Vagina (tissue), 2 donors: Measurements from ENCODE around the gene SCUBE1. TPM values are rescaled to one million over a fixed set of nuclear protein-coding genes. Genes with fewer than 3 reads are reported as not detected.

Experiments used
- DNase-seq, 2 donors: peaks; one replicate each; pipeline ENCODE4 v3.0.0-alpha.2; 2017; ENCODE audit errors: extremely low spot score in 2 of 2
- H3K27ac ChIP-seq: fragments of 200-600 bp; sonication (generic); one replicate; pipeline ENCODE4 v1.5.1; 2019
- H3K27me3 ChIP-seq: fragments of 200-600 bp; sonication (generic); one replicate; pipeline ENCODE4 v1.5.1; 2019
- H3K36me3 ChIP-seq, 2 donors: fragments of 200-600 bp; sonication (generic); one replicate each; pipeline ENCODE4 v1.5.1; 2017 to 2019
- H3K4me1 ChIP-seq: fragments of 200-600 bp; sonication (generic); one replicate; pipeline ENCODE4 v1.5.1; 2019
- H3K4me3 ChIP-seq, 2 donors: fragments of 200-600 bp; sonication (generic); 1 replicate in 1 of 2; 2 replicates in 1 of 2; pipeline ENCODE4 v1.5.1; 2016 to 2019
- H3K9me3 ChIP-seq: fragments of 200-600 bp; sonication (generic); one replicate; pipeline ENCODE4 v1.5.1; 2019
- POLR2A ChIP-seq, 2 donors: fragments of 450-650 bp; IDR thresholded peaks; one replicate each; pipeline ENCODE4 v1.6.1; 2017; ENCODE audit warnings: antibody characterized with exemption in 2 of 2, mild to moderate bottlenecking in 2 of 2, moderate library complexity in 2 of 2
- POLR2AphosphoS5 ChIP-seq, 2 donors: sonication (generic); formaldehyde crosslinking; IDR thresholded peaks; one replicate each; pipeline ENCODE4 v1.9.0; 2017; ENCODE audit warnings: antibody characterized with exemption in 2 of 2, mild to moderate bottlenecking in 2 of 2, low read depth in 1 of 2; ENCODE audit not compliant: insufficient read depth in 1 of 2
- intact Hi-C: fragments of 100-400 bp; cut with DNase I; formaldehyde crosslinking; loops from one replicate; pipeline ENCODE4 v1.15.1; 2023
- total RNA-seq: library from RNA; depleted of rRNA; stranded (reverse); fragments of >200 nt; gene quantifications from one replicate; pipeline ENCODE4 v1.2.3, GENCODE V29; 2016
- TF ChIP-seq, protein P1 (sequence below), 3 experiments: fragments of 450-650 bp in 2 of 3; fragments of 200-600 bp in 1 of 3; sonication (generic) in 1 of 3; IDR thresholded peaks; one replicate each; pipeline ENCODE4 v1.5.1; 2017 to 2019; ENCODE audit warnings: antibody characterized with exemption in 3 of 3, mild to moderate bottlenecking in 2 of 3, moderate library complexity in 2 of 3

Gene SCUBE1
- total RNA-seq, 1 donor from 2014 or later = 6.9 TPM

DNA sequence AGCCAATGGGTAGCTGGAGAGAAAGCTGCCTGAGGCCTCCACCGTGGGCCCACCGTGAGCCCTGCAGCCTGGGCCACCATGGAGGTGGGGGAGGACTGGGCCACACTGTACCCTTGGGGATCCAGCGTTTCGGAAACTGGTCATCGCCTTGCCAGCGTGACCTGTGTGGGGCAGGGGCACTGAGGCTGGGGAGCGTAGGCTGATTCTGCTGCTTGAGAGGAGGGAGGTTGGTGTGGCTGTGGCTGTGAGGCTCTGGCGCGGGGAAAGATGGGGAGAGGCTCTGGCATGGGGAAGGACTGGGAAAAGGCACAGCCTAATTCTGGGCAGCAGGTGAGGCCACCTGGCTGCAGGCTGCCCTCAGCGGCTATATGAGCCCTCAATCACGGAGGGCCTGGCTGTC lies 143.6 kb downstream of the SCUBE1 start:
- intact Hi-C loops = no loop called here
- H3K27ac ChIP-seq = no peak overlapping the region
- no peak overlapping the region for H3K4me3 ChIP-seq
- no peak for DNase-seq
- H3K4me1 ChIP-seq = no peaks in the 10 kb centered on the region
- TF ChIP-seq, protein P1, sequence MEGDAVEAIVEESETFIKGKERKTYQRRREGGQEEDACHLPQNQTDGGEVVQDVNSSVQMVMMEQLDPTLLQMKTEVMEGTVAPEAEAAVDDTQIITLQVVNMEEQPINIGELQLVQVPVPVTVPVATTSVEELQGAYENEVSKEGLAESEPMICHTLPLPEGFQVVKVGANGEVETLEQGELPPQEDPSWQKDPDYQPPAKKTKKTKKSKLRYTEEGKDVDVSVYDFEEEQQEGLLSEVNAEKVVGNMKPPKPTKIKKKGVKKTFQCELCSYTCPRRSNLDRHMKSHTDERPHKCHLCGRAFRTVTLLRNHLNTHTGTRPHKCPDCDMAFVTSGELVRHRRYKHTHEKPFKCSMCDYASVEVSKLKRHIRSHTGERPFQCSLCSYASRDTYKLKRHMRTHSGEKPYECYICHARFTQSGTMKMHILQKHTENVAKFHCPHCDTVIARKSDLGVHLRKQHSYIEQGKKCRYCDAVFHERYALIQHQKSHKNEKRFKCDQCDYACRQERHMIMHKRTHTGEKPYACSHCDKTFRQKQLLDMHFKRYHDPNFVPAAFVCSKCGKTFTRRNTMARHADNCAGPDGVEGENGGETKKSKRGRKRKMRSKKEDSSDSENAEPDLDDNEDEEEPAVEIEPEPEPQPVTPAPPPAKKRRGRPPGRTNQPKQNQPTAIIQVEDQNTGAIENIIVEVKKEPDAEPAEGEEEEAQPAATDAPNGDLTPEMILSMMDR (IDR thresholded peaks at IDR 0.05) = no peak
- TF ChIP-seq POLR2A (IDR thresholded peaks at IDR 0.05) (no peak), POLR2AphosphoS5 (IDR thresholded peaks at IDR 0.05; ENCODE audit: insufficient read depth in 1 of 2, low read depth in 1 of 2) (no peak)
- H3K36me3 ChIP-seq = no peaks in the 10 kb centered on the region
- H3K27me3 ChIP-seq = no peaks in the 10 kb centered on the region
- H3K9me3 ChIP-seq = no peaks in the 10 kb centered on the region

DNA sequence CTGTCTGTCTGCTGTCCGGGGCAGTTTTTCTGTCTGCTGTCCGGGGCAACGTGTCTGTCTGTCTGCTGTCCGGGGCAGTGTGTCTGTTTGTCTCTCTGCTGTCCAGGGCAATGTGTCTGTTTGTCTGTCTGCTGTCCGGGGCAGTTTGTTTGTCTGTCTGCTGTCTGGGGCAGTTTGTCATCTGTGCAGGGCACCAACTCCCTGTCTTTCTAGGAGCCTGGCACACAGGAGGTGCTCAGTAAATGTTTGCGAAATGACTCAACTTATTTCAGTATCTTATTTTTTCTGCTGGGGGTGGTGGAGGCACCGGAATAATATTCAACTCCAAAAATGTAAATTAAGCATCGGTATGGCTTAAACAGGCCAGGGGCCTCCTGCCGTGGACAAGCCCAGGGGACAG lies 144.2 kb downstream of the SCUBE1 start:
- no peak overlapping the region for H3K27ac ChIP-seq
- H3K9me3 ChIP-seq = no peaks in the 10 kb centered on the region
- H3K36me3 ChIP-seq = no peaks in the 10 kb centered on the region
- intact Hi-C loops = no loop called here
- TF ChIP-seq POLR2A (IDR thresholded peaks at IDR 0.05) (no peak), POLR2AphosphoS5 (IDR thresholded peaks at IDR 0.05; ENCODE audit: insufficient read depth in 1 of 2, low read depth in 1 of 2) (no peak)
- TF ChIP-seq, protein P1 (IDR thresholded peaks at IDR 0.05) = no peak
- no peak overlapping the region for H3K4me3 ChIP-seq
- H3K4me1 ChIP-seq = no peaks in the 10 kb centered on the region
- no peak for DNase-seq
- no peaks in the 10 kb centered on the region for H3K27me3 ChIP-seq

DNA sequence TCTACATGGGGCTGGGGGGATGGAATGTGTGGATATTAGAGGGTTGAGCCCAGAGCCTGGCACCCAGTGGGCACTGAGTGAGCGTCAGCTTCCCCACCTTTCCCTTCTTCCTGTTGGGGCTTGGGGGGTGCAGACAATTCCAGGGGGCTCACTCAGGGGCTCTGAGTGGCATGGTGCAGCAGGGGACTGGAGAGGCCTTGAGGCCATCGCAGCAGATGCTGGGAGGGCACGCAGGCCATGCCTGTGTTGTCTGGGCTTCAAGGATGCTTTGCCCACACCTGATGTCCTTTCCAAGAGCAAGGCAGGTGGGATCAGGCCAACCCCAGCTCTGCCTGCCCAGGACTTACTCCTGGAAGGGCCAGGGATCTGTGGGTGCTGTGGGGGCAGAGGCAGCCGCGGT lies 145.0 kb downstream of the SCUBE1 start:
- TF ChIP-seq, protein P1 (IDR thresholded peaks at IDR 0.05) = no peak
- TF ChIP-seq POLR2A (IDR thresholded peaks at IDR 0.05) = no peak
- no peak for TF ChIP-seq POLR2AphosphoS5 (IDR thresholded peaks at IDR 0.05; ENCODE audit: insufficient read depth in 1 of 2, low read depth in 1 of 2)
- H3K9me3 ChIP-seq = no peaks in the 10 kb centered on the region
- intact Hi-C loops = no loop called here

DNA sequence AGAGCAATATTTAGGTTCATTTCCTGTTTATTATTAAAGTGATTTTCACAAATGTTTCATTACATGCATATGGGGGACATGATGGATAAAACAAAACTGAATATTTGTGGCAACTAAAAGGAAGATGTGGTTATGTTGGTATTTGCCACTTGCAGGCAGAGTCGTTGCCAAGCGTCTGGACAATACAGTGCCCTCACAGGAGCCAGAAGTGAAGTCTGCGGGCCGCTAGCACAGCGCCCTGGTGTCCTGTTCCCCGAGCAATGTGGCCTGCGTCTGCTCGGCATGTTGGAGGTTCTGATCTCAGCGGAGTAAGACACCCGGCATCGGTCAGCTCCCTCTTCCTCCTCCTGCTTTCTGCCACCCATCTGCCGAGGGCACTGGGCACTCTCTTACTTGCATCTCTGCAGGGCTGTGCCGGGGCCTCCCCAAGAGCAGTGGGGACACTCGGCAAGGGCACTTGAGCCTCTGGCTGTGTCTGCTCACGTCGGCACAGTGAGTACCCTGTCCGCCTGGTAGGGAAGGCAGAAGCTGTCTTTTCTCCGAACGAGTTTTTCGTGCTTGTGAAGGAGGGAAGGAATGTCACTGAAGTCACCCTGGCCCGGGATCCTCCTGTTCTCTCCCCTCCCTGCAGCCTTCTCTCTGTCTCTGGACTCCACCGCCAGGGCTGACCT lies 145.8 kb downstream of the SCUBE1 start:
- Histone ChIP-seq H3K27me3 (no peaks in the 10 kb centered on the region), H3K4me3 (no peak overlapping the region), H3K36me3 (no peaks in the 10 kb centered on the region), H3K4me1 (no peaks in the 10 kb centered on the region), H3K27ac (no peak overlapping the region), H3K9me3 (no peaks in the 10 kb centered on the region)
- intact Hi-C loops = no loop called here
- no peak for DNase-seq
- TF ChIP-seq, protein P1 (IDR thresholded peaks at IDR 0.05) = no peak
- TF ChIP-seq POLR2AphosphoS5 (IDR thresholded peaks at IDR 0.05; ENCODE audit: insufficient read depth in 1 of 2, low read depth in 1 of 2) (no peak), POLR2A (IDR thresholded peaks at IDR 0.05) (no peak)

More for the DNA sequence above, 145.0 kb downstream of the SCUBE1 start:
- H3K4me3 ChIP-seq = no peak overlapping the region
- H3K4me1 ChIP-seq = no peaks in the 10 kb centered on the region
- H3K27ac ChIP-seq = no peak overlapping the region
- no peaks in the 10 kb centered on the region for H3K36me3 ChIP-seq
- no peaks in the 10 kb centered on the region for H3K27me3 ChIP-seq
- DNase-seq = no peak

DNA sequence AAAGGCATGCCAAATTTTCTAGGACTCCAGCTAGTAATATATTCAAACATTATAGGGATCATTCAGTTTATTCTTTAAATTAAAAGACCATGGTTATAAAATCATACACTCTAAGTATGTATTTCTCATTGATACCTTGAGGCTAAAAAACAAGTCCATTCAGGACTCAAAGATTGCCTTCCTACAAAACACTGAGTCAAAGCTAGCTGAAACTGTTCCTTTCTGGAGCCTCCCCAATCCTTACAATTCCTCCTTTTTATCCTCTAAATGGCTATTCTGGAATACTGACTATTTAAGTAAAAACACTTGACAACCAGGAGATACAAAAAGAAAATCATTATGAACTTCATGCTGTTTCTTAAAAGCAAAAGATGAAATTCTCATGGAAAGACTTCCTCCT lies 151.3 kb downstream of the SCUBE1 start:
- TF ChIP-seq POLR2A (IDR thresholded peaks at IDR 0.05) (no peak), POLR2AphosphoS5 (IDR thresholded peaks at IDR 0.05; ENCODE audit: insufficient read depth in 1 of 2, low read depth in 1 of 2) (no peak)
- TF ChIP-seq, protein P1 (IDR thresholded peaks at IDR 0.05) = no peak
- intact Hi-C loops = no loop called here
- Histone ChIP-seq H3K4me1 (peaks cover 7% of the 10 kb centered on the region), H3K36me3 (no peaks in the 10 kb centered on the region), H3K4me3 (no peak overlapping the region), H3K27me3 (no peaks in the 10 kb centered on the region), H3K27ac (no peak overlapping the region), H3K9me3 (no peaks in the 10 kb centered on the region)
- DNase-seq = no peak
